ENCODE measurements around the gene DAB1.
"Not testable (repeated sequence)": the region's sequence is repeated elsewhere in the genome, so short reads cannot be mapped to it uniquely, and the experiment has no call there.

DAB1 gene

GRCh38 chr1:57350610-57351009 lies 73.2 kb downstream of the DAB1 start:
- no peaks in the 10 kb centered on the region for H3K36me3 ChIP-seq (ENCODE audit: control insufficient read depth in 4 of 4, insufficient read depth in 4 of 4, low read length in 3 of 4)
- H3K9me3 ChIP-seq (ENCODE audit: control extremely low read depth in 1 of 5, control insufficient read depth in 4 of 5, insufficient read depth in 2 of 5, low read depth in 1 of 5, low read length in 4 of 5), result no peaks in the 10 kb centered on the region
- H3K27me3 ChIP-seq (replicated peaks in 2 of 5; ENCODE audit: control insufficient read depth in 4 of 5, insufficient read depth in 5 of 5, low read length in 4 of 5), result peaks cover 0 to 5% (median 0%) of the 10 kb centered on the region in 5 experiments
- POLR2A ChIA-PET, result no interaction called here
- H3K4me1 ChIP-seq (ENCODE audit: control extremely low read depth in 1 of 4, control insufficient read depth in 4 of 4, insufficient read depth in 4 of 4, low read length in 3 of 4), result no peaks in the 10 kb centered on the region
- H3K27ac ChIP-seq (ENCODE audit: insufficient read depth in 1 of 2, low read depth in 1 of 2, low read length in 2 of 2, poor library complexity in 1 of 2, severe bottlenecking in 2 of 2), result no peak overlapping the region
- 72% methylated on average over 3 of the region's 4 CpGs for whole genome bisulfite sequencing (ENCODE audit: insufficient coverage)
- no peak for DNase-seq
- CTCF ChIA-PET, result no interaction called here
- no peak overlapping the region for H3K4me3 ChIP-seq (ENCODE audit: control insufficient read depth in 1 of 7, extremely low read depth in 1 of 7, insufficient read depth in 4 of 7, low read depth in 2 of 7, low read length in 6 of 7)

GRCh38 chr1:57348921-57349320 lies 74.9 kb downstream of the DAB1 start:
- no peaks in the 10 kb centered on the region for H3K36me3 ChIP-seq (ENCODE audit: control insufficient read depth in 4 of 4, insufficient read depth in 4 of 4, low read length in 3 of 4)
- DNase-seq, result no peak
- ChIA-PET CTCF (no interaction called here), POLR2A (interaction anchor here (1.1 kb wide), 1 partner anchor 11 kb away, joined by 3 read pairs; no protein-coding TSS in a partner anchor)
- no peaks in the 10 kb centered on the region for H3K4me1 ChIP-seq (ENCODE audit: control extremely low read depth in 1 of 4, control insufficient read depth in 4 of 4, insufficient read depth in 4 of 4, low read length in 3 of 4)
- no peaks in the 10 kb centered on the region for H3K9me3 ChIP-seq (ENCODE audit: control extremely low read depth in 1 of 5, control insufficient read depth in 4 of 5, insufficient read depth in 2 of 5, low read depth in 1 of 5, low read length in 4 of 5)
- no peak overlapping the region for H3K4me3 ChIP-seq (ENCODE audit: control insufficient read depth in 1 of 7, extremely low read depth in 1 of 7, insufficient read depth in 4 of 7, low read depth in 2 of 7, low read length in 6 of 7)
- H3K27me3 ChIP-seq (replicated peaks in 2 of 5; ENCODE audit: control insufficient read depth in 4 of 5, insufficient read depth in 5 of 5, low read length in 4 of 5), result peaks cover 0 to 5% (median 0%) of the 10 kb centered on the region in 5 experiments
- no peak overlapping the region for H3K27ac ChIP-seq (ENCODE audit: insufficient read depth in 1 of 2, low read depth in 1 of 2, low read length in 2 of 2, poor library complexity in 1 of 2, severe bottlenecking in 2 of 2)
- 90% methylated on average over 1 of the region's 1 CpG for WGBS (ENCODE audit: insufficient coverage)

- 95% methylated on average over 6 of the region's 8 CpGs for WGBS (ENCODE audit: insufficient coverage)
- H3K4me3 ChIP-seq (ENCODE audit: control insufficient read depth in 1 of 7, extremely low read depth in 1 of 7, insufficient read depth in 4 of 7, low read depth in 2 of 7, low read length in 6 of 7), result no peak overlapping the region
- no peak overlapping the region for H3K27ac ChIP-seq (ENCODE audit: insufficient read depth in 1 of 2, low read depth in 1 of 2, low read length in 2 of 2, poor library complexity in 1 of 2, severe bottlenecking in 2 of 2)
- POLR2A ChIA-PET, result no interaction called here
- H3K36me3 ChIP-seq (ENCODE audit: control insufficient read depth in 4 of 4, insufficient read depth in 4 of 4, low read length in 3 of 4), result no peaks in the 10 kb centered on the region
- CTCF ChIA-PET, result no interaction called here
- H3K4me1 ChIP-seq (ENCODE audit: control extremely low read depth in 1 of 4, control insufficient read depth in 4 of 4, insufficient read depth in 4 of 4, low read length in 3 of 4), result no peaks in the 10 kb centered on the region
- H3K27me3 ChIP-seq (replicated peaks in 2 of 5; ENCODE audit: control insufficient read depth in 4 of 5, insufficient read depth in 5 of 5, low read length in 4 of 5), result peaks cover 0 to 5% (median 0%) of the 10 kb centered on the region in 5 experiments
- no peak for DNase-seq
- H3K9me3 ChIP-seq (ENCODE audit: control extremely low read depth in 1 of 5, control insufficient read depth in 4 of 5, insufficient read depth in 2 of 5, low read depth in 1 of 5, low read length in 4 of 5), result no peaks in the 10 kb centered on the region
Measured at GRCh38 chr1:57345916-57346315, 77.9 kb downstream of the DAB1 start.

GRCh38 chr1:57344265-57344664 lies 79.6 kb downstream of the DAB1 start:
- Histone ChIP-seq H3K27me3 (replicated peaks in 2 of 5; ENCODE audit: control insufficient read depth in 4 of 5, insufficient read depth in 5 of 5, low read length in 4 of 5) (peaks cover 0 to 3% (median 0%) of the 10 kb centered on the region in 5 experiments), H3K9me3 (ENCODE audit: control extremely low read depth in 1 of 5, control insufficient read depth in 4 of 5, insufficient read depth in 2 of 5, low read depth in 1 of 5, low read length in 4 of 5) (no peaks in the 10 kb centered on the region), H3K36me3 (ENCODE audit: control insufficient read depth in 4 of 4, insufficient read depth in 4 of 4, low read length in 3 of 4) (no peaks in the 10 kb centered on the region), H3K4me3 (ENCODE audit: control insufficient read depth in 1 of 7, extremely low read depth in 1 of 7, insufficient read depth in 4 of 7, low read depth in 2 of 7, low read length in 6 of 7) (no peak overlapping the region), H3K4me1 (ENCODE audit: control extremely low read depth in 1 of 4, control insufficient read depth in 4 of 4, insufficient read depth in 4 of 4, low read length in 3 of 4) (no peaks in the 10 kb centered on the region), H3K27ac (ENCODE audit: insufficient read depth in 1 of 2, low read depth in 1 of 2, low read length in 2 of 2, poor library complexity in 1 of 2, severe bottlenecking in 2 of 2) (no peak overlapping the region)
- no peak for DNase-seq
- POLR2A ChIA-PET, result no interaction called here
- CTCF ChIA-PET, result no interaction called here
- WGBS (ENCODE audit: insufficient coverage), result 95% methylated on average over 7 of the region's 7 CpGs

- DNase-seq; H3K27me3 ChIP-seq (replicated peaks in 2 of 5; ENCODE audit: control insufficient read depth in 4 of 5, insufficient read depth in 5 of 5, low read length in 4 of 5); POLR2A ChIA-PET; H3K4me1 ChIP-seq (ENCODE audit: control extremely low read depth in 1 of 4, control insufficient read depth in 4 of 4, insufficient read depth in 4 of 4, low read length in 3 of 4); H3K4me3 ChIP-seq (ENCODE audit: control insufficient read depth in 1 of 7, extremely low read depth in 1 of 7, insufficient read depth in 4 of 7, low read depth in 2 of 7, low read length in 6 of 7); H3K9me3 ChIP-seq (ENCODE audit: control extremely low read depth in 1 of 5, control insufficient read depth in 4 of 5, insufficient read depth in 2 of 5, low read depth in 1 of 5, low read length in 4 of 5); H3K36me3 ChIP-seq (ENCODE audit: control insufficient read depth in 4 of 4, insufficient read depth in 4 of 4, low read length in 3 of 4); CTCF ChIA-PET; H3K27ac ChIP-seq (ENCODE audit: insufficient read depth in 1 of 2, low read depth in 1 of 2, low read length in 2 of 2, poor library complexity in 1 of 2, severe bottlenecking in 2 of 2): not testable (repeated sequence)
- WGBS (ENCODE audit: insufficient coverage), result 91% methylated on average over 26 of the region's 34 CpGs
Measured at GRCh38 chr1:57343298-57343915, 80.5 kb downstream of the DAB1 start.

- no peaks in the 10 kb centered on the region for H3K9me3 ChIP-seq (ENCODE audit: control extremely low read depth in 1 of 5, control insufficient read depth in 4 of 5, insufficient read depth in 2 of 5, low read depth in 1 of 5, low read length in 4 of 5)
- POLR2A ChIA-PET, result no interaction called here
Measured at GRCh38 chr1:57341721-57342120, 82.1 kb downstream of the DAB1 start.

GRCh38 chr1:57340334-57341070 lies 83.4 kb downstream of the DAB1 start:
- ChIA-PET POLR2A (no interaction called here), CTCF (no interaction called here)
- no peak overlapping the region for H3K4me3 ChIP-seq (ENCODE audit: control insufficient read depth in 1 of 7, extremely low read depth in 1 of 7, insufficient read depth in 4 of 7, low read depth in 2 of 7, low read length in 6 of 7)
- no peak overlapping the region for H3K27ac ChIP-seq (ENCODE audit: insufficient read depth in 1 of 2, low read depth in 1 of 2, low read length in 2 of 2, poor library complexity in 1 of 2, severe bottlenecking in 2 of 2)
- WGBS (ENCODE audit: insufficient coverage), result 97% methylated on average over 4 of the region's 6 CpGs
- H3K4me1 ChIP-seq (ENCODE audit: control extremely low read depth in 1 of 4, control insufficient read depth in 4 of 4, insufficient read depth in 4 of 4, low read length in 3 of 4), result no peaks in the 10 kb centered on the region
- peaks cover 0 to 3% (median 0%) of the 10 kb centered on the region in 5 experiments for H3K27me3 ChIP-seq (replicated peaks in 2 of 5; ENCODE audit: control insufficient read depth in 4 of 5, insufficient read depth in 5 of 5, low read length in 4 of 5)
- DNase-seq, result no peak
- no peaks in the 10 kb centered on the region for H3K36me3 ChIP-seq (ENCODE audit: control insufficient read depth in 4 of 4, insufficient read depth in 4 of 4, low read length in 3 of 4)
- no peaks in the 10 kb centered on the region for H3K9me3 ChIP-seq (ENCODE audit: control extremely low read depth in 1 of 5, control insufficient read depth in 4 of 5, insufficient read depth in 2 of 5, low read depth in 1 of 5, low read length in 4 of 5)

More at GRCh38 chr1:57341721-57342120, 82.1 kb downstream of the DAB1 start:
- WGBS (ENCODE audit: insufficient coverage), result 94% methylated on average over 3 of the region's 3 CpGs
- CTCF ChIA-PET, result no interaction called here
- Histone ChIP-seq H3K27me3 (replicated peaks in 2 of 5; ENCODE audit: control insufficient read depth in 4 of 5, insufficient read depth in 5 of 5, low read length in 4 of 5) (peaks cover 0 to 2% (median 0%) of the 10 kb centered on the region in 5 experiments), H3K36me3 (ENCODE audit: control insufficient read depth in 4 of 4, insufficient read depth in 4 of 4, low read length in 3 of 4) (no peaks in the 10 kb centered on the region), H3K4me3 (ENCODE audit: control insufficient read depth in 1 of 7, extremely low read depth in 1 of 7, insufficient read depth in 4 of 7, low read depth in 2 of 7, low read length in 6 of 7) (no peak overlapping the region), H3K27ac (ENCODE audit: insufficient read depth in 1 of 2, low read depth in 1 of 2, low read length in 2 of 2, poor library complexity in 1 of 2, severe bottlenecking in 2 of 2) (no peak overlapping the region), H3K4me1 (ENCODE audit: control extremely low read depth in 1 of 4, control insufficient read depth in 4 of 4, insufficient read depth in 4 of 4, low read length in 3 of 4) (no peaks in the 10 kb centered on the region)
- DNase-seq, result no peak
